Fibroblast of lung (primary cell): ENCODE measurements around the gene C11orf65.

Experiments
- CTCF ChIP-seq, 2 donors: IDR thresholded peaks in 1 of 2; conservative IDR thresholded peaks in 1 of 2; 1 replicate in 1 of 2; 2 replicates in 1 of 2; pipeline ENCODE4 v1.5.1; 2011 to 2012; ENCODE audit warnings: low read length in 2 of 2, control low read depth in 1 of 2, inconsistent platforms in 1 of 2, low read depth in 1 of 2, mild to moderate bottlenecking in 1 of 2
- EZH2 ChIP-seq: IDR thresholded peaks from 2 replicates; pipeline ENCODE4 v1.5.1; 2012; ENCODE audit warnings: low read length, control low read depth, mild to moderate bottlenecking; ENCODE audit errors: missing control alignments

DNA sequence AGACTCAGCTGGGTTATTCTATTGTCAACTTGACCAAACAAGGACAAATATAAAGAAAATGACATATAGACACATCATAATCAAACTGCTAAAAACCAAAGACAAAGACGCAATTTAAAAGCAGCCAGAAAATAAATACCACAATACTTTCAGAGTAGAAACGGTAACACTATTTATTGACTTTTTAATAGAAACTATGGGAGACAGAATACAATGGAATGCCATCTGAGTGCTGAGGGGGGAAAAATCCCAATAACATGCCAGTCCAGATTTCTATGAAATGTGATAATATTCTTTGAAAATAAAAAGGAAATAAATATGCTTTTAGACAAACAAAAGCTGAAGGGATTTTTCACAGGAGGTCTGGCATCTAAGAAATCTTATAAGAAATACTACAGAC lies 30.7 kb downstream of the C11orf65 start:
- TF ChIP-seq CTCF (conservative IDR thresholded peaks at IDR 0.05 in 1 of 2, IDR thresholded peaks at IDR 0.05 in 1 of 2; ENCODE audit: low read depth in 1 of 2, low read length in 2 of 2) = no peak
- TF ChIP-seq EZH2 = no peak
